Activated T-helper 17 cell treated with anti-CD3 and anti-CD28 coated beads, Interleukin-2, amount 50 U/mL, for 72 hours (primary cell): ENCODE results near the gene IFNAR2. TPM values are rescaled to one million over a fixed set of nuclear protein-coding genes. Genes with fewer than 3 reads are reported as not detected.

ENCODE experiments used
- ATAC-seq: fragments of 150-1000 bp; cut with Tn5 transposase; replicated peaks from 2 replicates; pipeline ENCODE4 v1.10.0; 2021; ENCODE audit warnings: mild to moderate bottlenecking, moderate library complexity
- H3K27ac Mint-ChIP-seq: one replicate; pipeline ENCODE4 v1.8.0; 2022; ENCODE audit warnings: mixed read lengths
- H3K27me3 Mint-ChIP-seq: one replicate; pipeline ENCODE4 v1.8.0; 2022; ENCODE audit warnings: mixed read lengths
- H3K36me3 Mint-ChIP-seq: one replicate; pipeline ENCODE4 v1.8.0; 2022; ENCODE audit warnings: low read depth, mild to moderate bottlenecking, mixed read lengths
- H3K4me1 Mint-ChIP-seq: one replicate; pipeline ENCODE4 v1.8.0; 2022; ENCODE audit warnings: mixed read lengths
- H3K4me3 Mint-ChIP-seq: one replicate; pipeline ENCODE4 v1.8.0; 2022; ENCODE audit warnings: mild to moderate bottlenecking, mixed read lengths
- H3K9me3 Mint-ChIP-seq: one replicate; pipeline ENCODE4 v1.8.0; 2022; ENCODE audit warnings: mixed read lengths
- total RNA-seq, 2 donors: library from RNA; stranded (reverse); gene quantifications; one replicate each; pipeline ENCODE4 v1.2.3, GENCODE V29; 2022

The IFNAR2 gene
- total RNA-seq: 10 to 100 TPM; 34.6 to 35.4 TPM

GRCh38 chr21:33229784-33230544 lies at the start of gene IFNAR2:
Gene IFNAR2, plus strand, starts transcription at chr21:33229938. Its CDS starts 11,985 bp downstream, at chr21:33241923.
- ATAC-seq: peak; percentile 64
- no peaks in the 10 kb centered on the region for H3K9me3 Mint-ChIP-seq
- H3K36me3 Mint-ChIP-seq: peaks cover 39% of the 10 kb centered on the region
- no peaks in the 10 kb centered on the region for H3K27me3 Mint-ChIP-seq
- H3K4me3 Mint-ChIP-seq: peak within 1 kb of the TSS; percentile 74
- peaks cover 30% of the 10 kb centered on the region for H3K4me1 Mint-ChIP-seq
- H3K27ac Mint-ChIP-seq: peak within 1 kb of the TSS; percentile 81

GRCh38 chr21:33185852-33186251 lies 43.9 kb upstream of the IFNAR2 start:
- H3K27ac Mint-ChIP-seq: peak overlapping the region; percentile 82
- no peaks in the 10 kb centered on the region for H3K36me3 Mint-ChIP-seq
- peaks cover 35% of the 10 kb centered on the region for H3K4me1 Mint-ChIP-seq
- ATAC-seq: peak; percentile 93
- H3K27me3 Mint-ChIP-seq: no peaks in the 10 kb centered on the region
- H3K4me3 Mint-ChIP-seq: peak overlapping the region; percentile 80
- peaks cover 8% of the 10 kb centered on the region for H3K9me3 Mint-ChIP-seq

- H3K4me3 Mint-ChIP-seq: no peak overlapping the region
These were observed 42.5 kb upstream of the IFNAR2 start for GRCh38 chr21:33187276-33187675.

GRCh38 chr21:33189237-33189636 lies 40.5 kb upstream of the IFNAR2 start:
- ATAC-seq: no peak
- no peak overlapping the region for H3K4me3 Mint-ChIP-seq
- no peaks in the 10 kb centered on the region for H3K27me3 Mint-ChIP-seq
- H3K9me3 Mint-ChIP-seq: peaks cover 11% of the 10 kb centered on the region
- peaks cover 29% of the 10 kb centered on the region for H3K4me1 Mint-ChIP-seq
- H3K36me3 Mint-ChIP-seq: no peaks in the 10 kb centered on the region
- no peak overlapping the region for H3K27ac Mint-ChIP-seq

More at GRCh38 chr21:33187276-33187675, 42.5 kb upstream of the IFNAR2 start:
- Mint-ChIP-seq H3K27me3 (no peaks in the 10 kb centered on the region), H3K36me3 (no peaks in the 10 kb centered on the region), H3K4me1 (peaks cover 35% of the 10 kb centered on the region), H3K27ac (no peak overlapping the region), H3K9me3 (peaks cover 11% of the 10 kb centered on the region)
- no peak for ATAC-seq

- Mint-ChIP-seq H3K36me3 (no peaks in the 10 kb centered on the region), H3K4me1 (peaks cover 27% of the 10 kb centered on the region), H3K4me3 (peak overlapping the region; percentile 29), H3K27ac (no peak overlapping the region), H3K27me3 (no peaks in the 10 kb centered on the region), H3K9me3 (peaks cover 11% of the 10 kb centered on the region)
- no peak for ATAC-seq
These were observed 39.9 kb upstream of the IFNAR2 start for GRCh38 chr21:33189824-33190223.

- H3K27me3 Mint-ChIP-seq: no peaks in the 10 kb centered on the region
- ATAC-seq: peak; percentile 64
- H3K4me3 Mint-ChIP-seq: no peak overlapping the region
- H3K9me3 Mint-ChIP-seq: no peaks in the 10 kb centered on the region
- peaks cover 5% of the 10 kb centered on the region for H3K4me1 Mint-ChIP-seq
- no peak overlapping the region for H3K27ac Mint-ChIP-seq
- H3K36me3 Mint-ChIP-seq: no peaks in the 10 kb centered on the region
These were observed 32.8 kb upstream of the IFNAR2 start for GRCh38 chr21:33196941-33197374.

GRCh38 chr21:33197496-33197895 lies 32.2 kb upstream of the IFNAR2 start:
- H3K4me1 Mint-ChIP-seq: peaks cover 6% of the 10 kb centered on the region
- no peaks in the 10 kb centered on the region for H3K27me3 Mint-ChIP-seq
- H3K36me3 Mint-ChIP-seq: no peaks in the 10 kb centered on the region
- no peak for ATAC-seq
- H3K4me3 Mint-ChIP-seq: no peak overlapping the region
- H3K27ac Mint-ChIP-seq: no peak overlapping the region
- H3K9me3 Mint-ChIP-seq: no peaks in the 10 kb centered on the region

GRCh38 chr21:33198346-33199099 lies 31.2 kb upstream of the IFNAR2 start:
- Mint-ChIP-seq H3K4me1 (peaks cover 15% of the 10 kb centered on the region), H3K27ac (no peak overlapping the region), H3K4me3 (no peak overlapping the region), H3K9me3 (no peaks in the 10 kb centered on the region), H3K27me3 (no peaks in the 10 kb centered on the region), H3K36me3 (no peaks in the 10 kb centered on the region)
- ATAC-seq: no peak

GRCh38 chr21:33199100-33199464 lies 30.7 kb upstream of the IFNAR2 start:
- Mint-ChIP-seq H3K9me3 (no peaks in the 10 kb centered on the region), H3K4me1 (peaks cover 20% of the 10 kb centered on the region), H3K27me3 (no peaks in the 10 kb centered on the region), H3K36me3 (no peaks in the 10 kb centered on the region), H3K4me3 (no peak overlapping the region), H3K27ac (no peak overlapping the region)
- no peak for ATAC-seq

GRCh38 chr21:33199516-33200217 lies 30.1 kb upstream of the IFNAR2 start:
- Mint-ChIP-seq H3K4me3 (no peak overlapping the region), H3K27me3 (no peaks in the 10 kb centered on the region), H3K9me3 (no peaks in the 10 kb centered on the region), H3K36me3 (no peaks in the 10 kb centered on the region), H3K4me1 (peaks cover 23% of the 10 kb centered on the region), H3K27ac (no peak overlapping the region)
- ATAC-seq: peak; percentile 83

GRCh38 chr21:33201956-33202355 lies 27.8 kb upstream of the IFNAR2 start:
- Mint-ChIP-seq H3K9me3 (no peaks in the 10 kb centered on the region), H3K27ac (peak overlapping the region; percentile 55), H3K4me3 (no peak overlapping the region), H3K36me3 (no peaks in the 10 kb centered on the region), H3K4me1 (peaks cover 37% of the 10 kb centered on the region), H3K27me3 (no peaks in the 10 kb centered on the region)
- no peak for ATAC-seq

GRCh38 chr21:33202464-33203363 lies 27.0 kb upstream of the IFNAR2 start:
- Mint-ChIP-seq H3K36me3 (no peaks in the 10 kb centered on the region), H3K4me3 (no peak overlapping the region), H3K27me3 (no peaks in the 10 kb centered on the region), H3K9me3 (no peaks in the 10 kb centered on the region), H3K27ac (peak overlapping the region; percentile 55), H3K4me1 (peaks cover 39% of the 10 kb centered on the region)
- peak; percentile 35 for ATAC-seq

GRCh38 chr21:33203371-33203724 lies 26.4 kb upstream of the IFNAR2 start:
- H3K9me3 Mint-ChIP-seq: no peaks in the 10 kb centered on the region
- ATAC-seq: no peak
- no peaks in the 10 kb centered on the region for H3K36me3 Mint-ChIP-seq
- H3K4me3 Mint-ChIP-seq: no peak overlapping the region
- no peaks in the 10 kb centered on the region for H3K27me3 Mint-ChIP-seq
- peak overlapping the region; percentile 55 for H3K27ac Mint-ChIP-seq
- peaks cover 39% of the 10 kb centered on the region for H3K4me1 Mint-ChIP-seq

- Mint-ChIP-seq H3K4me1 (peaks cover 39% of the 10 kb centered on the region), H3K27me3 (no peaks in the 10 kb centered on the region), H3K9me3 (no peaks in the 10 kb centered on the region), H3K4me3 (peak overlapping the region; percentile 53), H3K27ac (peak overlapping the region; percentile 78), H3K36me3 (no peaks in the 10 kb centered on the region)
- peak; percentile 16 for ATAC-seq
These were observed 24.3 kb upstream of the IFNAR2 start for GRCh38 chr21:33205476-33205875.
